ENCODE data around the gene FTSJ3. TPM values are rescaled to one million over a fixed set of nuclear protein-coding genes. Genes with fewer than 3 reads are reported as not detected.
A peak's percentile ranks its signal among the peaks of the same experiment; 100 is the strongest.

The FTSJ3 gene
- total and polyA plus RNA-seq, 2 of the 13 experiments (the other 11 are each of a cell fraction or from before 2014, with no cell fraction given): 26.0 to 64.2 TPM

GRCh38 chr17:63830278-63830677, 2.8 kb upstream of the FTSJ3 start (continued):
- TF ChIP-seq NONO (IDR thresholded peaks at IDR 0.05) (no peak), NONO (CRISPR knock-in tag; conservative IDR thresholded peaks at IDR 0.05) (0 out of 2 replicates have a peak, but pooled peaks have one; percentile 37), ZBTB34 (CRISPR knock-in tag; IDR thresholded peaks at IDR 0.05) (no peak), MNT (IDR thresholded peaks at IDR 0.05) (no peak), ZNF672 (CRISPR knock-in tag; IDR thresholded peaks at IDR 0.05) (0 out of 2 replicates have a peak, but pooled peaks have one; percentile 39), ZHX2 (IDR thresholded peaks at IDR 0.05; ENCODE audit: low read depth) (no peak), ZHX2 (CRISPR knock-in tag; IDR thresholded peaks at IDR 0.05; ENCODE audit: borderline replicate concordance) (no peak), ZBTB38 (CRISPR knock-in tag; IDR thresholded peaks at IDR 0.05) (no peak), AFF4 (CRISPR knock-in tag; IDR thresholded peaks at IDR 0.05) (no peak), KDM5A (IDR thresholded peaks at IDR 0.05; ENCODE audit: borderline replicate concordance, low read length) (no peak), KDM2A (CRISPR knock-in tag; IDR thresholded peaks at IDR 0.05; ENCODE audit: borderline replicate concordance, low read depth) (0 out of 2 replicates have a peak, but pooled peaks have one; percentile 12), ELF1 (CRISPR knock-in tag; IDR thresholded peaks at IDR 0.05) (no peak), ZMYM4 (CRISPR knock-in tag; IDR thresholded peaks at IDR 0.05) (no peak), BRCA1 (CRISPR knock-in tag; IDR thresholded peaks at IDR 0.05) (no peak), PAF1 (CRISPR knock-in tag; IDR thresholded peaks at IDR 0.05) (0 out of 2 replicates have a peak, but pooled peaks have one; percentile 48)

Data from HepG2 (cell line).